Keratinocyte (primary cell): ENCODE measurements around the gene PHF23. TPM values are rescaled to one million over a fixed set of nuclear protein-coding genes. Genes with fewer than 3 reads are reported as not detected.

ENCODE experiments used
- DNase-seq: peaks from one replicate; pipeline ENCODE4 v3.0.0-alpha.2; 2011; ENCODE audit warnings: low read depth, missing footprints, low spot score
- FAIRE-seq: peaks from 2 replicates; lab custom pipeline; 2011; peaks lifted over from hg19 to GRCh38; lab: Jason Lieb, UNC
- H2AFZ ChIP-seq: 2 replicates; pipeline ENCODE4 v1.6.0; 2012; ENCODE audit warnings: low read length, control low read depth, inconsistent platforms; ENCODE audit not compliant: control insufficient read depth
- H3K27ac ChIP-seq: 2 replicates; pipeline ENCODE4 v1.5.1; 2011; ENCODE audit warnings: low read length; ENCODE audit not compliant: control insufficient read depth, insufficient read depth
- H3K27me3 ChIP-seq: 3 replicates; pipeline ENCODE4 v1.6.0; 2011; ENCODE audit warnings: low read length; ENCODE audit not compliant: control insufficient read depth, insufficient read depth; ENCODE audit errors: extremely low read depth
- H3K36me3 ChIP-seq, 2 experiments: 2 replicates in 1 of 2; 3 replicates in 1 of 2; pipeline ENCODE4 v1.5.1; 2011; ENCODE audit warnings: low read length in 2 of 2, mild to moderate bottlenecking in 1 of 2; ENCODE audit not compliant: control insufficient read depth in 2 of 2, insufficient read depth in 2 of 2; ENCODE audit errors: extremely low read depth in 1 of 2
- H3K4me1 ChIP-seq: 3 replicates; pipeline ENCODE4 v1.5.1; 2011; ENCODE audit warnings: low read length; ENCODE audit not compliant: control insufficient read depth, insufficient read depth; ENCODE audit errors: extremely low read depth
- H3K4me2 ChIP-seq: 3 replicates; pipeline ENCODE4 v1.6.0; 2011; ENCODE audit warnings: low read depth, low read length; ENCODE audit not compliant: control insufficient read depth, insufficient read depth; ENCODE audit errors: extremely low read depth
- H3K4me3 ChIP-seq, 3 experiments: fragments of 200-600 bp in 1 of 3; sonication (generic) in 1 of 3; 2 replicates in 2 of 3; 3 replicates in 1 of 3; pipeline ENCODE4 v1.5.1; 2011 to 2016; ENCODE audit warnings: low read length in 3 of 3, mild to moderate bottlenecking in 3 of 3, control low read depth in 2 of 3, inconsistent platforms in 1 of 3, low read depth in 1 of 3, mixed read lengths in 1 of 3, mixed run types in 1 of 3, moderate library complexity in 1 of 3; ENCODE audit not compliant: control insufficient read depth in 2 of 3, insufficient read depth in 2 of 3; ENCODE audit errors: extremely low read depth in 1 of 3
- H3K79me2 ChIP-seq: 2 replicates; pipeline ENCODE4 v1.6.0; 2012; ENCODE audit warnings: low read length; ENCODE audit not compliant: control insufficient read depth, insufficient read depth
- H3K9ac ChIP-seq: 3 replicates; pipeline ENCODE4 v1.6.0; 2011; ENCODE audit warnings: low read length; ENCODE audit not compliant: control insufficient read depth, insufficient read depth; ENCODE audit errors: extremely low read depth
- H3K9me1 ChIP-seq: 3 replicates; pipeline ENCODE4 v1.6.0; 2011; ENCODE audit warnings: low read length; ENCODE audit not compliant: control insufficient read depth, insufficient read depth; ENCODE audit errors: extremely low read depth
- H3K9me3 ChIP-seq: 2 replicates; pipeline ENCODE4 v1.5.1; 2012; ENCODE audit warnings: low read depth, low read length; ENCODE audit not compliant: control insufficient read depth
- H4K20me1 ChIP-seq: 3 replicates; pipeline ENCODE4 v1.6.0; 2011; ENCODE audit warnings: low read length; ENCODE audit not compliant: control insufficient read depth, insufficient read depth; ENCODE audit errors: extremely low read depth
- CTCF ChIP-seq, 3 experiments: IDR thresholded peaks in 1 of 3; conservative IDR thresholded peaks in 1 of 3; optimal IDR thresholded peaks in 1 of 3; 2 replicates in 2 of 3; 3 replicates in 1 of 3; pipeline versions ENCODE3 to v1.5.1; 2011; ENCODE audit warnings: low read length in 3 of 3, mild to moderate bottlenecking in 3 of 3, moderate library complexity in 2 of 3, control low read depth in 1 of 3, inconsistent platforms in 1 of 3; ENCODE audit not compliant: insufficient read depth in 2 of 3; ENCODE audit errors: extremely low read depth in 1 of 3
- EZH2 ChIP-seq: IDR thresholded peaks from one replicate; pipeline ENCODE4 v1.6.1; 2012; ENCODE audit warnings: inconsistent platforms, mild to moderate bottlenecking, low read length, moderate library complexity
- dilution Hi-C: fragments of 300-500 bp; cut with MboI; formaldehyde crosslinking; loops from one replicate; pipeline ENCODE4 v1.7.0; 2020; ENCODE audit warnings: low sequenced_read_pairs; ENCODE audit not compliant: extremely low pct_ligation_motif_present
- polyA plus RNA-seq, 5 experiments: library from polyadenylated mRNA; depleted of rRNA in 3 of 5; stranded (reverse) in 3 of 5; stranded (forward) in 1 of 5; unstranded in 1 of 5; fragments of >200 nt; gene quantifications; 1 replicate in 1 of 5; 2 replicates in 3 of 5; 3 replicates in 1 of 5; pipeline versions ENCODE4 v1.2.1 to v1.2.3, GENCODE V29; 2011 to 2012; ENCODE audit warnings: missing spikeins in 2 of 5, low read depth in 1 of 5, low replicate concordance in 1 of 5

The PHF23 gene
- polyA plus RNA-seq, 1 donor (not counting 4 experiments of a cell fraction or from before 2014, with no cell fraction given): 52.8 TPM

- Histone ChIP-seq H3K9me1 (no peaks in the 10 kb centered on the region), H3K27ac (peak within 1 kb of the TSS; percentile 44), H3K4me2 (peak within 1 kb of the TSS; percentile 98), H3K9ac (peak within 1 kb of the TSS; percentile 72), H3K4me1 (peaks cover 16% of the 10 kb centered on the region), H4K20me1 (no peaks in the 10 kb centered on the region), H2AFZ (peak within 1 kb of the TSS; percentile 60), H3K27me3 (peaks cover 36% of the 10 kb centered on the region), H3K4me3 (peak within 1 kb of the TSS; percentile 38 to 78 (median 66)), H3K36me3 (no peaks in the 10 kb centered on the region), H3K79me2 (no peaks in the 10 kb centered on the region), H3K9me3 (no peaks in the 10 kb centered on the region)
- TF ChIP-seq CTCF (optimal IDR thresholded peaks at IDR 0.05 in 1 of 3, IDR thresholded peaks at IDR 0.05 in 1 of 3, conservative IDR thresholded peaks at IDR 0.05 in 1 of 3; ENCODE audit: extremely low read depth in 1 of 3, insufficient read depth in 2 of 3, low read length in 3 of 3): no peak
- TF ChIP-seq EZH2: no peak
- DNase-seq: peak; percentile 87
- dilution Hi-C loops: no loop called here
- FAIRE-seq: no peak
Measured at GRCh38 chr17:7281074-7281952, 42.1 kb upstream of the PHF23 start, which contains the start of gene SLC2A4. Gene SLC2A4 (plus strand): TSS chr17:7281718. CDS start chr17:7281935, 217 bp downstream.

- dilution Hi-C loops: no loop called here
- Histone ChIP-seq H3K27me3 (peaks cover 34% of the 10 kb centered on the region), H4K20me1 (no peaks in the 10 kb centered on the region), H3K36me3 (no peaks in the 10 kb centered on the region), H3K9ac (peak overlapping the region; percentile 72), H3K9me3 (no peaks in the 10 kb centered on the region), H3K79me2 (no peaks in the 10 kb centered on the region), H3K4me2 (peak overlapping the region; percentile 98), H2AFZ (peak overlapping the region; percentile 72), H3K4me3 (peak overlapping the region; percentile 38 to 78 (median 66)), H3K9me1 (no peaks in the 10 kb centered on the region), H3K4me1 (peaks cover 16% of the 10 kb centered on the region), H3K27ac (peak overlapping the region; percentile 44)
- peak; percentile 75 for DNase-seq
- FAIRE-seq: peak; percentile 84
- peak; percentile 98 for TF ChIP-seq CTCF (optimal IDR thresholded peaks at IDR 0.05 in 1 of 3, IDR thresholded peaks at IDR 0.05 in 1 of 3, conservative IDR thresholded peaks at IDR 0.05 in 1 of 3; ENCODE audit: extremely low read depth in 1 of 3, insufficient read depth in 2 of 3, low read length in 3 of 3)
- TF ChIP-seq EZH2: no peak
Measured at GRCh38 chr17:7280519-7281073, 41.3 kb upstream of the PHF23 start.
